GM19328 (cell line): ENCODE results near the gene ACTR3C.
"Not testable (repeated sequence)": the region's sequence is repeated elsewhere in the genome, so short reads cannot be mapped to it uniquely, and the experiment has no call there.

Source experiments
- ATAC-seq: cut with Tn5 transposase; IDR thresholded peaks from one replicate; pipeline ENCODE4 v1.9.1; 2021; ENCODE audit warnings: mild to moderate bottlenecking, moderate library complexity; ENCODE audit not compliant: unreplicated experiment

Gene ACTR3C

GRCh38 chr7:150219941-150220658 is 103.2 kb downstream of the ACTR3C start:
- not testable (repeated sequence) for ATAC-seq

- ATAC-seq: not testable (repeated sequence)
Observed at GRCh38 chr7:150206848-150207247, 116.5 kb downstream of the ACTR3C start.

- not testable (repeated sequence) for ATAC-seq
Observed at GRCh38 chr7:150205866-150206265, 117.5 kb downstream of the ACTR3C start.

- not testable (repeated sequence) for ATAC-seq
Observed at GRCh38 chr7:150204577-150204976, 118.8 kb downstream of the ACTR3C start.

GRCh38 chr7:150202894-150203293 is 120.5 kb downstream of the ACTR3C start:
- not testable (repeated sequence) for ATAC-seq
